HEK293T (cell line): Measurements from ENCODE around the gene LNX2.

Source experiments
- ARNT ChIP-seq: fragments of 450-650 bp; IDR thresholded peaks from 2 replicates; pipeline ENCODE4 v1.6.1; 2017; ENCODE audit warnings: mild to moderate bottlenecking
- BHLHE40 ChIP-seq: fragments of 450-650 bp; IDR thresholded peaks from 2 replicates; pipeline ENCODE4 v1.6.1; 2016; ENCODE audit warnings: mild to moderate bottlenecking, moderate library complexity, borderline replicate concordance
- ELF4 ChIP-seq: fragments of 450-650 bp; IDR thresholded peaks from 2 replicates; pipeline ENCODE4 v1.6.1; 2017; ENCODE audit warnings: antibody characterized with exemption
- FOXA1 ChIP-seq: fragments of 450-650 bp; IDR thresholded peaks from 2 replicates; pipeline ENCODE4 v1.6.1; 2016; ENCODE audit warnings: mild to moderate bottlenecking
- FOXK2 ChIP-seq: fragments of 450-650 bp; IDR thresholded peaks from 2 replicates; pipeline ENCODE4 v1.6.1; 2016; ENCODE audit warnings: mild to moderate bottlenecking
- SP1 ChIP-seq: fragments of 450-650 bp; IDR thresholded peaks from 2 replicates; pipeline ENCODE4 v1.6.1; 2017
- SUZ12 ChIP-seq: fragments of 450-650 bp; IDR thresholded peaks from 2 replicates; pipeline ENCODE4 v1.6.1; 2016; ENCODE audit warnings: mild to moderate bottlenecking
- TARDBP ChIP-seq: fragments of 450-650 bp; IDR thresholded peaks from 2 replicates; pipeline ENCODE4 v1.6.1; 2016
- TF ChIP-seq, protein P1 (sequence below): fragments of 450-650 bp; IDR thresholded peaks from 2 replicates; pipeline ENCODE4 v1.6.1; 2016

DNA sequence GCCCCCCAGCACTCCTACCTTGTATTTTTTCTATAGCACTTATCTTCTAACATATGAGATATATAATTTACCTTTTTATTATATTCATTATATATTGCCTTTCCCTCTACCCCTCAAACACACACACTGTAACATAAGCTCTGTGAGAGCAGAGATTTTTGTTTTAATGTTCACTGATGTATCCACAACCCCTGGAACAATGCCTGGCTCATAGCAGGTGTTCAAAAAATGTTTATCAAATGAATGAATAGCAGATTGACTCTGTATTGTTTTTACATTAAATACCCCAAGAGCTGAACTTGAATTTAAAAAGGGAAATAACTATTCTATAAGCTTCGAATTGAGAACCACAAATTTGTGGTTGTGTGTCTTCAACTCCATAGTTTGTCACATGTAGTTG is 12.3 kb upstream of the LNX2 start:
- TF ChIP-seq FOXA1 (no peak), TARDBP (no peak), BHLHE40 (no peak), SP1 (no peak), ARNT (no peak), SUZ12 (no peak), ELF4 (no peak), FOXK2 (no peak)
- TF ChIP-seq, protein P1, sequence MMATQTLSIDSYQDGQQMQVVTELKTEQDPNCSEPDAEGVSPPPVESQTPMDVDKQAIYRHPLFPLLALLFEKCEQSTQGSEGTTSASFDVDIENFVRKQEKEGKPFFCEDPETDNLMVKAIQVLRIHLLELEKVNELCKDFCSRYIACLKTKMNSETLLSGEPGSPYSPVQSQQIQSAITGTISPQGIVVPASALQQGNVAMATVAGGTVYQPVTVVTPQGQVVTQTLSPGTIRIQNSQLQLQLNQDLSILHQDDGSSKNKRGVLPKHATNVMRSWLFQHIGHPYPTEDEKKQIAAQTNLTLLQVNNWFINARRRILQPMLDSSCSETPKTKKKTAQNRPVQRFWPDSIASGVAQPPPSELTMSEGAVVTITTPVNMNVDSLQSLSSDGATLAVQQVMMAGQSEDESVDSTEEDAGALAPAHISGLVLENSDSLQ: no peak
